Head of caudate nucleus (tissue), 42 donors: ENCODE measurements around the gene TXLNG.

ENCODE experiments used
- DNase-seq, 42 donors: peaks; one replicate each; pipeline versions ENCODE4 v3.0.0 to v3.0.0-alpha.2; 2020 to 2021; ENCODE audit warnings: mixed read lengths in 7 of 42
- intact Hi-C: fragments of 100-400 bp; cut with DNase I; formaldehyde crosslinking; loops from one replicate; pipeline ENCODE4 v1.15.0; 2022

Gene TXLNG

GRCh38 chrX:16868920-16869319 lies 82.7 kb downstream of the TXLNG start:
- intact Hi-C loops: no loop called here
- no peak for DNase-seq

- intact Hi-C loops: no loop called here
- DNase-seq: peak in 25 of 42 donors; percentile 5 to 64 (median 20)
Observed at GRCh38 chrX:16869393-16870094, 83.3 kb downstream of the TXLNG start.

- intact Hi-C loops: no loop called here
- peak; percentile 70 to 97 (median 92) for DNase-seq
Observed at GRCh38 chrX:16870095-16870861, 84.0 kb downstream of the TXLNG start, which contains the start of gene RBBP7. RBBP7 (minus strand) TSS chrX:16870362; CDS start chrX:16870053, 309 bp downstream.

GRCh38 chrX:16870862-16871815 lies 84.9 kb downstream of the TXLNG start:
- DNase-seq: peak in 35 of 42 donors; percentile 5 to 64 (median 25)
- intact Hi-C loops: no loop called here

GRCh38 chrX:16873106-16873505 lies 86.8 kb downstream of the TXLNG start:
- intact Hi-C loops: no loop called here
- DNase-seq: no peak

GRCh38 chrX:16874458-16875095 lies 88.3 kb downstream of the TXLNG start:
- no peak for DNase-seq
- intact Hi-C loops: no loop called here

GRCh38 chrX:16876696-16877095 lies 90.4 kb downstream of the TXLNG start:
- DNase-seq: no peak
- intact Hi-C loops: no loop called here

GRCh38 chrX:16882169-16882568 lies 95.9 kb downstream of the TXLNG start:
- DNase-seq: peak in 25 of 42 donors; percentile 2 to 46 (median 14)
- intact Hi-C loops: loop anchor here (5.0 kb wide), 1 partner anchor 165 kb away; no protein-coding TSS in a partner anchor

- intact Hi-C loops: loop anchor here (5.0 kb wide), 1 partner anchor 164 kb away; no protein-coding TSS in a partner anchor
- peak; percentile 21 to 88 (median 72) for DNase-seq
Observed at GRCh38 chrX:16882702-16883486, 96.6 kb downstream of the TXLNG start.

- no peak for DNase-seq
- intact Hi-C loops: loop anchor here (5.0 kb wide), 1 partner anchor 164 kb away; no protein-coding TSS in a partner anchor
Observed at GRCh38 chrX:16883487-16883804, 97.2 kb downstream of the TXLNG start.

- DNase-seq: no peak
- intact Hi-C loops: no loop called here
Observed at GRCh38 chrX:16885628-16886027, 99.4 kb downstream of the TXLNG start.

- peak; percentile 27 to 88 (median 73) for DNase-seq
- intact Hi-C loops: no loop called here
Observed at GRCh38 chrX:16892504-16893362, 106.5 kb downstream of the TXLNG start.
